GM19043 (cell line): ENCODE data around the gene ASCL2.

Experiments
- ATAC-seq: cut with Tn5 transposase; IDR thresholded peaks from one replicate; pipeline ENCODE4 v1.9.1; 2021; ENCODE audit warnings: low read depth; ENCODE audit not compliant: unreplicated experiment

The ASCL2 gene

DNA sequence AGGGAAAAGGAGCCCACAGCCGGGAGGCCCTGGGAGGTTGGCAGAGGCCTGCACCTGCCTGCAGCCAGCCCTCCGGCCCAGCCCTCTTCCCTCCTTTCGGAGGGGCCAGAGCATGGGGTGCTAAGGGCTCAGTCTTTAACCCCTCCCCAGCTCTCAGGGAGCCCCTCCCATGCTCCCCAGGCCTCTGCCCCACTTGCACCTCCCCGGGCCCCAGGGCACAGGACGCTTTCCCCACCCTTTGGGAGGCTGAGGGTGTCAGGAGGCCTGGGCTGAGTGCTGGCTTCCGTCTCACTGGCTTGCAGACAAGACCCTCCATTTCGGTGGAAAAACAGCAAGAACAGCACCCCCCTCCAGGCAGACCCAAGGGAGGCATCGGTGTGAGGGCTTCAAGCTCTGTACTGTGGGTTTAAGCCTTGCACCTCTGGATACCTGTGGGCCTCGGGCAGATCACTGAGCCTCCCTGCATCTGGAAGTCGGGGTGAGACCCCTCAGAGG is 7.3 kb downstream of the ASCL2 start:
- no peak for ATAC-seq

DNA sequence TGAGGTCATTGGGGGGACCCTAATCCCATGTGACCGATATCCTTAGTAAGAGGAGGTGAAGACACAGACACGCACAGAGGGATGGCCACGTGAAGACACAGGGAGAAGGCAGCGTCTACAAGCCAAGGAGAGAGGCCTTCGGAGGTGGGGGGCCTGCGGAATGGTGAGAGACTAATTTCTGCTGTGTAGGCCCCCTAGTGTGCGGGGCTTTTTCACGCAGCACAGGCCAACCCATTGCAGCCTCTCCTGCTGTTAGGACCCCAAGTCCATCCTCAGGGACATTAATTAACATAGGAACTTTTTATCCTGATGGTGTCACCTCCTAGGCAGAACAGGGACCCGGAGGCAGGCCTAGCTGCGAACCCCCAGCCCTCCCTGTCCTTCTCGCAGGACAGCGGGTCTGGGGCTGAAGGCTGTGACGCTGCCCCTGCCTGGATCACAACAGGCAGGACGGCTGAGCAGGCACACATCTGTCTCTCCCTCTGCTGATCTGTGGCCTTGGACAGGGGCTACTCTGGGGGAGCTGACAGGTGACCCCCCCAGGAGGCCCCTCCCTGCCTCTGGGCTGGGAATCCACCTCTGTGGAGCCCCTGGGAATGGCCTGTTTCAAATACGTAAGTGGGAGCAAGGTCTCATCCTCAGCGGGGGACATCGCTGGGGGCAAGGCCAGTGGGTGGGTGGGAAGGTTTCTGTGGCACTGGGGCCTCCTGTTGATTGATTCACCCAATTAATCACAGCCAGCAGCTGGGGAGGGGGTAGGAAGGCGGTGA is 7.9 kb downstream of the ASCL2 start:
- ATAC-seq = no peak

GRCh38 chr11:2261436-2262230 is 8.8 kb downstream of the ASCL2 start:
- no peak for ATAC-seq

GRCh38 chr11:2260491-2261364 is 9.7 kb downstream of the ASCL2 start:
- no peak for ATAC-seq

DNA sequence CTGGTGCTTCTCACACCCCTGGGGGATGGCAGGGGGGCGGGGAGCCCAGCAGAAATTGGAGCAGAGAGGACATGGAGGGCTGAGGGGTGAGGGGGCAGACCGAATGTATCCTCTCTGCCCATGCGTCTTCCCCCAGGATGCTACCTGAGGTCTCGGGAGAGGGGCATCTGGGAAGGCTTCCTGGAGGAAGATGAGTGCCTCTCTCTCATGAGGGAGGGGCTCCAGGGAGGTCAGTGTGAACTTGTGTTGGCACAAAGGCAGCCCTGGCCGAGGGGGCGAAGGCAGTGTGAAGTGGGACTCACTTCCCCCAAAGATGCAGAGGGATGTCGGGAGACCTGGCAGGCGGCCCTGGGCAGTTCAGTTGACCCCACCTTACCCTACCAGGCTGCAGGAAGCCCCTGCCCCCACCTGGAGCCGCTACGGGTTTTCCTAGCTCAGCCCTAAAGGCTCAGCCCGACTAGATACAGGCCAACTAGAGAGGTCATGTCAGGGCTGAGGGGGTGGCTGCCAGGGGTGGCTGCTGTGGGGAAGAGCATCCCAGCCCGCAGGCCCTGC is 10.4 kb downstream of the ASCL2 start:
- ATAC-seq = no peak

GRCh38 chr11:2259466-2259830 is 10.9 kb downstream of the ASCL2 start:
- no peak for ATAC-seq

- ATAC-seq = no peak
Measured at GRCh38 chr11:2258501-2259465, 11.6 kb downstream of the ASCL2 start.

- no peak for ATAC-seq
Measured at GRCh38 chr11:2256951-2257700, 13.3 kb downstream of the ASCL2 start.

DNA sequence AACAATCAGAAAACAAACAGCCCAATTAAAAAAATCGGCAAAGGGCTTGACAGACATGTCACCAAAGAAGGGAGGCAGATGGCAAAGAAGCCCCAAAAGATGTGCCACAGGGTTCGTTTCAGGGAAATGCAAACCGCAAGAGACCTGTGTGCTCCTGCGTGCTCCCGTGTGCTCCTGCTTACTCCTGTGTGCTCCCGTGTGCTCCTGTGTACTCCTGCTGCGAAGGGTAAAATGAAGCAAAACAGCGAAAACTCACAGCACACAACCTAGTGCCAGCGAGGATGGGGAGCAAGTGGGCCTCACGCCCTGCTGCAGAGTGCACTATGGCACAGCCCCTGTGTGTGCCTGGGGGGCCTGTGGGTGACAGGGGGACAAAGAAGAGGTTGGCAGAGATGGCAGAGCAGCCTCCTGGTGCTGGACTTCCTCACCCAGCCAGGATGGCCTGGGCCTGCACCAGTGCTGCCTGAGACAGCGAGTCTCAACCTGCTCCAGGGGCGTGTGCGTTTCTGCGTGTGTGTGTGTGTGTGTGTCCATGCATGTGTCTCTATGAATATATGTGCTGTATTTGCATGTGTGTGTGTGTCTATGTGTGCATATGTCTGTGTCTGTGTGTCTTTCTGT is 14.0 kb downstream of the ASCL2 start:
- ATAC-seq = no peak

- ATAC-seq = no peak
Measured at GRCh38 chr11:2252018-2252417, 18.4 kb downstream of the ASCL2 start.

DNA sequence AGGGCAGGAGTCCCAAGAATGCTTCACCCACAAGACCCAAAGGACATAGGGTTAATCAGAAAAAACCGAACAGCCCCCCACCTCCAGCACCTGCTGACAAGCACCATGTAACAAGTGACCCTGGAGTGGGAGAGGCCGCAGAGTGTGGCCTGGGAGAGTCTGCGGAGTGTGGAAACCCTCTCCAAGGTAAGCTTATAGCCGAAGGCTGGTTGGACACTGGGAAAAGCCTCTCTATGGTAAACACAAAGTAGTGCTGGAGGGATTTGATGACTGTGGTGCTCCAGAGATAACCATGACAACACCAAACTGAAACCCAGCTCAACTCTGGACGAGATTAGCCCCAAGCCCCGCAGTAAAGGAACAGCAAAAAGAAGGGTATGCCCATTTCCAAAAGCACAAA is 19.2 kb downstream of the ASCL2 start:
- no peak for ATAC-seq

DNA sequence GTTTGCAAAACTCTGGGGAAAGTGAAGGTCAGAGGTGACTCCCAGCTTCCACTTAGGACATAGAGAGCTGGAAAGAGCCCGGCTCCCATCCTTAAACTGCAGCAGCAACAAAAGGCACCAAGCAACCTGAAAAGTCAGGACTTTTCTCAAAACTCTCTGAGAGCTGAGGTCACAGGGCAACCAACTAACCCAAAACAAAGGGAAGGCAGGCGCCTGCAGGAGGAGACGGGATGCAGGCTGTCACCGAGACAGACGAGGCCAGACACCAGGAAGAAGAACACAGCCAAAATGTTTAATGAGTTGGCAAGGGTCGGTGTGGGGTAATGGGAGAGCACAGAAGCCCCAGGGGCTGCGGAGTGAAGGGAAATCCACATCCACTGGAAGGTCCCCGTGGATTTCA is 19.9 kb downstream of the ASCL2 start:
- no peak for ATAC-seq

DNA sequence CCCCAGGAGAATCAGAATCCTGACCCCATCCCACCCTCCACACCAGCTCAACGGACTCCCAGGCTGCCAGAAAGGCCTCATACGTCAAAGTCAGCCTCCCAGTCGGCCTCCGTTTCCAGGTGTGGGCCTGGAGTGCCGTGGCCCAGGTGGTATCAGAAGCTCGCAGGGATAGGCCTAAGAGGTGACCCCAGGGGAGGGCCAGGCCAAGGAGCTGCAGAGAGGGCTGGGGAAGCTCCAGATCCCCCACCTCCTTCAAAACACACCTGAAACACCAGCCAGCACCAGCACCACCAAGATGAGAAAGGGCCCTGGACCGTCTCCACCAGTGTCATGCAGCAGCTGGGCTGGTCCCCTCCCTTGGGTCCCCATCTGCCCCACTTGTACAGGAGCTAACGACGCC is 20.3 kb downstream of the ASCL2 start:
- ATAC-seq = no peak

- ATAC-seq = no peak
Measured at GRCh38 chr11:2249189-2249916, 21.0 kb downstream of the ASCL2 start.

DNA sequence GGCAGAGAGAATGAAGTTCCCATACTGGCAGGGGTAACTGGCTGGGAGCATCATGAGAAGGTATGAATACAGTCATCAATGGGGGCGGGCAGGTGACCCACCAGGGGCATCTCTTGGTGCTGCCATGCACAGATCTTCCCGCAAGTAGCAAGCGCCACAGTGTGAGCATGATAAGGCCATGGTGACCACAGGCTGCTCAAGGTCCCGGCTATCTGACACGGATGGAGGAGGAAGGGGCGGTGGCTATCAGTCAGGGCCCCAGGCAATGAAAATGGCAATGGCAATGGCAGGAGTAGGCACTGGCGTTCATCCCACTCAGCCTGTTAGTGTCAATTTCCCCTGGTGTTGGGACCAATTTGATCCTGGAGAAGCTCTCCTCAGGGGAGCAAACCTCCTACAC is 21.6 kb downstream of the ASCL2 start:
- no peak for ATAC-seq

DNA sequence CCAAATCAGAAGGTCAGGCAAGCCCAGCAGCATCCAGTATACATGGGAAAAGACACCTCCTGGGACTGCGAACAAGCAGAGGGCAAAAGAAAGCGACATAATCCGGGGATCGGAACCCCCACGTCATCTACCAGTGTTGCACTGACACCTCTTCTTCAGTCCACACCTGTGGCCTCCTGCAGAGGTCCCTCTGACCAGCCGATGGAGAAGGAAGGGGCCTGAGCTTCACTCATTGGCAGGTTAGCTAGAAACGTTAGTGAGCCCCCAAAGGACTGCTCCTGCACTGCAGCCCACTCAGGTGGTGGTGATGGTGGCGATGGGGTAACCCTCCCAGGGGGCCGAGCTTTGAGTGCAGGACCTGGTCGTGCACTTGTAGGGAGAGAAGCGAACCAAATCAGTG is 22.1 kb downstream of the ASCL2 start:
- ATAC-seq = no peak

- ATAC-seq = no peak
Measured at GRCh38 chr11:2247496-2247895, 22.9 kb downstream of the ASCL2 start.

- ATAC-seq = no peak
Measured at GRCh38 chr11:2240834-2241233, 29.6 kb downstream of the ASCL2 start.
